Muscle of leg (tissue), 11 donors: ENCODE measurements around the gene POFUT2. TPM values are rescaled to one million over a fixed set of nuclear protein-coding genes. Genes with fewer than 3 reads are reported as not detected.

ENCODE experiments used
- DNase-seq: peaks from one replicate; pipeline ENCODE4 v3.0.0; 2013
- H3K27ac ChIP-seq: one replicate; pipeline ENCODE4 v1.5.1; 2013; ENCODE audit warnings: mild to moderate bottlenecking, low read length, control low read depth
- H3K27me3 ChIP-seq: one replicate; pipeline ENCODE4 v1.6.1; 2013; ENCODE audit warnings: low read length; ENCODE audit not compliant: control insufficient read depth, insufficient read depth
- H3K36me3 ChIP-seq: one replicate; pipeline ENCODE4 v1.6.1; 2013; ENCODE audit warnings: low read length; ENCODE audit not compliant: control insufficient read depth, insufficient read depth
- H3K4me1 ChIP-seq: one replicate; pipeline ENCODE4 v1.6.1; 2013; ENCODE audit warnings: low read length; ENCODE audit not compliant: control insufficient read depth, insufficient read depth
- H3K4me3 ChIP-seq: one replicate; pipeline ENCODE4 v1.5.1; 2013; ENCODE audit warnings: low read length, control low read depth
- H3K9me3 ChIP-seq: replicated peaks from 2 replicates; pipeline ENCODE4 v1.6.1; 2013; ENCODE audit warnings: low read depth, low read length; ENCODE audit not compliant: control insufficient read depth
- WGBS: methylation state at CpG from one replicate; pipeline ENCODE4 v1.1.5; 2013; ENCODE audit warnings: missing lambda C conversion rate; ENCODE audit not compliant: insufficient coverage; 5-methylcytosine and 5-hydroxymethylcytosine counted together
- polyA plus RNA-seq, 8 donors: library from polyadenylated mRNA; unstranded; fragments of 120-200 nt; gene quantifications; one replicate each; pipeline versions ENCODE4 v1.2.1 to v1.2.3, GENCODE V29; 2013; ENCODE audit warnings: inconsistent platforms in 1 of 8, low replicate concordance in 1 of 8; ENCODE audit not compliant: insufficient read length in 8 of 8, insufficient read depth in 1 of 8
- total RNA-seq: library from RNA; stranded (reverse); fragments of 120-200 nt; gene quantifications from one replicate; pipeline ENCODE4 v1.2.4, GENCODE V29; 2013

The POFUT2 gene
- total and polyA plus RNA-seq, 9 donors: 30.8 to 47.3 (median 37.7) TPM

DNA sequence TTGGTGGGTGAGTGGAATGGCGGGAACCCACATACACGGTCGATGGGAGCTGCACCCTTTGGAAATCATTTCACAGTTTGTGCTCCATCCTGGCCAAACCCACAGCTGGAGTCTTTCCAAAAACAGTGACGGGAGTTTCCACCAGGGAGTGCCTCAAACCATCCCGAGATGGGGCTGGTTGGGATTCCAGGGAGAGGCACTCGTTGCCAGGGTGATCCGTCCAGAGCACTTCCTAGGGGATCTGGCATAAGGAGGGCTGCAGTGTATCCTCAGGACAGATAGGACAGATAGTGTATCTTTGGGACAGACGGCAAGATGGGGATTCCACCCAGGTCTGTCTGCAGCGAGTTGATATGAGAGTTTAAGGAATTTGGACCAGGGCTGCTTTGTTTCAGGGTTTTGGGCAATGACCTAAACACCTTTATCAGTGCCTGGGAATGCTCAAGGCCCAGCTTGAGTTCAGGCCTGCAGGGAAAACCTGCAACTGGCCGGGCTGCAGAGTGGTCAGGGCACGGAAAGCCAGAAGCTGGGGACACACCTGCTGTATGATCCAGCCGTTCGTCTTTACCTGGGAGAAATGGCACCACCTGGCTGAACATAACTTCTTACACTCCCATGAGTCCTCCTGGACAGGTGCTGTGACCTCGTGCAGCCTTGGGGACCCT lies 3.4 kb upstream of the POFUT2 start:
- WGBS: 65% methylated on average over 12 of the region's 14 CpGs
- H3K4me3 ChIP-seq: no peak overlapping the region
- peaks cover 13% of the 10 kb centered on the region for H3K36me3 ChIP-seq
- no peaks in the 10 kb centered on the region for H3K9me3 ChIP-seq
- H3K27ac ChIP-seq: no peak overlapping the region
- DNase-seq: no peak
- H3K4me1 ChIP-seq: peaks cover 55% of the 10 kb centered on the region
- H3K27me3 ChIP-seq: no peaks in the 10 kb centered on the region

- Histone ChIP-seq H3K27me3 (no peaks in the 10 kb centered on the region), H3K9me3 (no peaks in the 10 kb centered on the region), H3K4me3 (no peak overlapping the region), H3K4me1 (peaks cover 44% of the 10 kb centered on the region), H3K36me3 (peaks cover 25% of the 10 kb centered on the region), H3K27ac (no peak overlapping the region)
- peak; percentile 13 for DNase-seq
- 90% methylated on average over 12 of the region's 19 CpGs for WGBS
Measured at GRCh38 chr21:45289655-45290515, 2.2 kb upstream of the POFUT2 start.

DNA sequence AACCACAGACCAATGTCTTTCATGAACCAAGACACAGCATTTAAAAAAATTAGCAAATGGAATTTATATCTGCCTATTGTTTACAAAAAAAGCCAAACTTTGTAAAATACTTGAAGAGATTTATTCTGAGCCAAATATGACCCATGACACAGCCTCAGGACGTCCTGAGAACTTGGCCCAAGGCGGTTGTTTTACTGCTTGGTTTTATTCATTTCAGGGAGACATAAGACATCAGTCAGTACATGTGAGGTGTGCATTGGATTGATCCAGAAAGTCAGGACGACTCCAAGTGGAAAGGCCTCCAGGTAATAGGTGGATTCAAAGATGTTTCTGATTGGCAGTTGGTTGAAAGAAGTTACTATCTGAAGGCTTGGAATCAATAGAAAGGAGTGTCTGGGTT lies 1.4 kb upstream of the POFUT2 start:
- H3K27ac ChIP-seq: no peak overlapping the region
- H3K9me3 ChIP-seq: no peaks in the 10 kb centered on the region
- 100% methylated on average over 2 of the region's 3 CpGs for WGBS
- peaks cover 33% of the 10 kb centered on the region for H3K36me3 ChIP-seq
- no peaks in the 10 kb centered on the region for H3K27me3 ChIP-seq
- peaks cover 36% of the 10 kb centered on the region for H3K4me1 ChIP-seq
- no peak overlapping the region for H3K4me3 ChIP-seq
- peak; percentile 8 for DNase-seq

GRCh38 chr21:45288441-45288841 lies 746 bp upstream of the POFUT2 start:
- DNase-seq: no peak
- WGBS: 3% methylated on average over 28 of the region's 34 CpGs

GRCh38 chr21:45286671-45287437 lies 841 bp downstream of the POFUT2 start:
- Histone ChIP-seq H3K27ac (peak overlapping the region; percentile 59), H3K4me1 (peaks cover 18% of the 10 kb centered on the region), H3K9me3 (no peaks in the 10 kb centered on the region), H3K4me3 (peak overlapping the region; percentile 78), H3K36me3 (peaks cover 53% of the 10 kb centered on the region), H3K27me3 (no peaks in the 10 kb centered on the region)
- DNase-seq: peak; percentile 43
- 4% methylated on average over 29 of the region's 54 CpGs for WGBS

More at GRCh38 chr21:45288441-45288841, 746 bp upstream of the POFUT2 start:
- peaks cover 40% of the 10 kb centered on the region for H3K36me3 ChIP-seq
- H3K9me3 ChIP-seq: no peaks in the 10 kb centered on the region
- peaks cover 29% of the 10 kb centered on the region for H3K4me1 ChIP-seq
- H3K27ac ChIP-seq: no peak overlapping the region
- H3K27me3 ChIP-seq: no peaks in the 10 kb centered on the region
- peak overlapping the region; percentile 78 for H3K4me3 ChIP-seq

DNA sequence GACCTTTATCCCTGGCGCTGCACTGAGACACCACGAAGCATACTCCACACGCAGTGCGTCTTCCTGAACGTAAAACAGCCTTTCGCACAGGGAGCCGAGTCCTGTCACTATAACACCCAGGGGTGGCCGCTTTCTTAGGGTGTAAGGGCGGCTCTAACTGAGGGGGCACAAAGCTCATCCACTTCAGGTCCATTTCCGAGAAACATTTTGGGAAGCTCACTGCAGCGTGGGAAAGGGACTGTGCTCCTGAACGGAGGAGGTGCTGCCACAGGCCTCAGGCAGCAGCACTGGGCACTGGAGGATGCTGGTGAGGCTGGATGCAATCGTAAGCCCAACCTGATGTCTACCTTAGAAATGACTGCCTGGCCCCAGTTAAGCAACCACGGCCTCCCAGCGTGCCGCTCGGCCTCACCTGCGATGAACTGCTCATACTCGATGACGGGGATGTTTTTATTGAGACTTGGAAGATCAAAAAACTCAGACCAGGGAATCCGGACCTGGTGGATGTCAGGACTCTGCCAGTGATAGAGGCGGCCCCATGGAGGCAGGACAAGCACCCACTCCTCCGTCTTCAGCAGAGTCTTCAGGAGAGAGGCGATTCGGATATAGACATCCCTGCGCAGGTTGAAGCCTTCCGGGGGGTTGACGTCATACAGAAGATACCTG lies 2.3 kb downstream of the POFUT2 start:
- Histone ChIP-seq H3K27ac (no peak overlapping the region), H3K9me3 (no peaks in the 10 kb centered on the region), H3K36me3 (peaks cover 60% of the 10 kb centered on the region), H3K4me3 (no peak overlapping the region), H3K27me3 (no peaks in the 10 kb centered on the region), H3K4me1 (peaks cover 29% of the 10 kb centered on the region)
- WGBS: 90% methylated on average over 26 of the region's 28 CpGs
- DNase-seq: no peak

GRCh38 chr21:45284456-45284741 lies 3.3 kb downstream of the POFUT2 start:
- no peak for DNase-seq
- H3K4me1 ChIP-seq: peaks cover 29% of the 10 kb centered on the region
- no peak overlapping the region for H3K27ac ChIP-seq
- no peaks in the 10 kb centered on the region for H3K9me3 ChIP-seq
- WGBS: 100% methylated on average over 2 of the region's 4 CpGs
- no peaks in the 10 kb centered on the region for H3K27me3 ChIP-seq
- H3K4me3 ChIP-seq: no peak overlapping the region
- peaks cover 62% of the 10 kb centered on the region for H3K36me3 ChIP-seq

DNA sequence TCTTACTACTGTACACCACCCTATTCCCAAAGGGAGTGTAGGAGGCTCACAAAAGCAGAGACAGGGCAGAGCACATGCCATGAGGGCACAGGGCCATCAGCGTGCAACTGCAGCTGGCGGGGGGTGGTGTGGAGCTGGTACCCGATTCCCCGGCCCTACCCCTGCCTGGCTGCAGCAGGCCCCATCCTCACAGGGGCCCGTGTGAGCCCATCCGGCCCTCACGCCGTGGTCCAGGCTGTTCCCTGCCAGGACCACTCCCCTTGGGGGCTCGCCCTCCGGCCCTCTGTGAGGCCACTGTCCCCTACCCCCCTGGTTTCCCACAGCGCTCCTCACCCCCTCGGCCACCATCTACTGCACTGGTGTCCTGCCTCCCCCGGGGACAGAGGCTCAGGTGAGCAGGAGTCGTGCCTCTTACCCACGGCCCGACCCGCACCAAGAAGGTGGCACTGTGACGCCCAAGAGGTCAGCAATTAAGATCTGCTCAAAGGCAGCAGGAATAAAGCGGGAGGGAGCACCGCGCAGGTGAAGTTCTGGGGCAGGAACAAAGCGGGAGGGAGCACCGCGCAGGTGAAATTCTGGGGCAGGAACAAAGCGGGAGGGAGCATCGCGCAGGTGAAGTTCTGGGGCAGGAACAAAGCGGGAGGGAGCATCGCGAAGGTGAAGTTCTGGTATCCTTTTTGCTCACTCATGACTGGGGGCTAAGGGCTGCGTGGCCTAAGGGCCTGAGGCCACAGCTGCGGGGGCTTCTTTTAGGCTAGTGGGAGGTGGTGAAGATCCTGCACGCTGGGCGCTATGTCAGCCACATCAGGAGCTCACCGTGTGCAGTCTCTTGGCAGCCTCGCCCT lies 3.9 kb downstream of the POFUT2 start:
- 88% methylated on average over 31 of the region's 36 CpGs for WGBS
- Histone ChIP-seq H3K27me3 (no peaks in the 10 kb centered on the region), H3K9me3 (no peaks in the 10 kb centered on the region), H3K4me1 (peaks cover 29% of the 10 kb centered on the region), H3K27ac (no peak overlapping the region), H3K36me3 (peaks cover 64% of the 10 kb centered on the region), H3K4me3 (no peak overlapping the region)
- DNase-seq: no peak

- H3K4me1 ChIP-seq: peaks cover 23% of the 10 kb centered on the region
- H3K36me3 ChIP-seq: peaks cover 71% of the 10 kb centered on the region
- DNase-seq: no peak
- 89% methylated on average over 7 of the region's 31 CpGs for WGBS
- H3K27me3 ChIP-seq: no peaks in the 10 kb centered on the region
- H3K27ac ChIP-seq: no peak overlapping the region
- no peak overlapping the region for H3K4me3 ChIP-seq
- no peaks in the 10 kb centered on the region for H3K9me3 ChIP-seq
Measured at GRCh38 chr21:45283035-45283610, 4.6 kb downstream of the POFUT2 start.
